ENCODE measurements around the gene MED13L. TPM values are rescaled to one million over a fixed set of nuclear protein-coding genes. Genes with fewer than 3 reads are reported as not detected.

The MED13L gene
- total RNA-seq (2014; rRNA removed; shearing (Covaris generic)), result 33.3 and 37.8 TPM in 2 replicates

GRCh38 chr12:116277467-116278278, at the start of gene MED13L:
Gene MED13L (minus strand): TSS chr12:116277693. CDS start chr12:116277131, 562 bp downstream.
- peak; percentile 53 for DNase-seq (ENCODE audit: low spot score)

GRCh38 chr12:116325336-116325664, 47.8 kb upstream of the MED13L start:
- DNase-seq (ENCODE audit: low spot score), result no peak

DNA sequence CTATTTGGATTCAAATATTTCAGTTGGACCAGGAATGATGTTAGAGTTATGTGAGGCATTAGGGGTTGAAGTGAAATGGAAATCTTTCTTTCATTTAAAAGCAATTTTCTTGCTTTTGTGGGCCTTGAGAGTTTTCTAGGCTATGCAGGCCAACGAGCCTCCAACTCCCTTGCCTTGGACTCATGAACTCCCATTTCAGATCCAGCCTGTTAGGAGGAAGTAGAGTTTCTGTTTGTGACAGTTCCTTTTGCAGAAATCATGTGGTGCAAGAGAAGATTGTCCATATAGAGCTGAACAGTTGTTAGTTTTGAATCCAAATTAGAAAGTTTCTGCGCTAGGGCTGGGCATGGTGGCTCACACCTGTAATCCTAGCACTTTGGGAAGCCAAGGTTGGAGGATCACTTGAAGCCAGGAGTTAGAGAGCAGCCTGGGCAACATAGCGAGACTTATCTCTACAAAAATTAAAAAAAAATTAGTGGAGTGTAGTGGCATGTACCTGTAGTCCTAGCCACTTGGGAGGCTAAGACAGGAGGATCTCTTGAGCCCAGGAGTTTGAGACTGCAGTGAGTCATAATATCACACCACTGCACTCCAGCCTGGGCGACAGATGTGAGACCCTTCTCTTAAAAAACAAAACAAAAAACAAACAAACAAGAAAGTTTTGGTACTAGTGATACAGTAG, 47.3 kb upstream of the MED13L start:
- no peak for DNase-seq (ENCODE audit: low spot score)

DNA sequence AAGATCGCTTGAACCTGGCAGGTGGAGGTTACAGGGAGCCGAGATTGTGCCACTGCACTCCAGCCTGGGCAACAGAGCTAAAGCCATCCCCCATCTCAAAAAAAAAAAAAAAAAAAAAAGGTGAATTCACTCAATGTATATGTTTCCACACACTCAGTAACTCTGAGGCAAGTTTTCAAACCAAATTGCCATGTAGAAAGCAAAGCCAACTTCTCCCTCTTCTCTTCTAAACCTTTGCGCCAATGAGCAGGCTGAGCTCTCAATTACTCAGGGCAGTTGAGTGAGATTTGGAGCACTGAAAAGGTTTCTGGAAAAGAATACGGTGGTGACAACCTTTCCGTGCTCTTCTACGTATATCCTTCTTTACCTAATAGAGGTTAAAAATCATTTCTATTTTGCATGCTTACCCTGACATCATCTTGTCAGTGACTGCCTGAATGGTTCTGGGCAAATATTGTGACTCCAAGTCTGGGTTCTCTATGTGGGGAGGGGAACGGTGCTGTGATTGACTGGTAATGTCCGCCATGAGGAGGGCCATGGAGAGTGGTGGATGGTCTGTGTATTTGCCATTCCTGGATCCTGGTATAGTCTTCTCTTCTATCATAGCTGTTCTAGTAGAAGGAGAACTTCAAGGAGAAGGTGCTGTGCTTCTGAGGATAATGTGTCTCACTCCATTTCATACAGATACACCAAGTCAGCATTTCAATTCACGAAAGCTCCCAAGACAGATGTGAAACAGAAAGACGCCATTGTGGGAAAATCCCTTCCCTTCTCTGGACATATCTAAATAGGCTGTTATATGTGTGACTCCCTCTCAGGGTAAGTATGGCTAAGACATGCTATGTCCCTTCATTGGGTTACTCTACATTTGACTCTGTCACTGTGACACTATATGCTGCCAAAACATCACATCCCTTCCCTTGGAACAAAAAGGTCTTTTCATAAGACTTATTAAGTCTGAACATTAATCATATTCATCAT, 46.2 kb upstream of the MED13L start:
- DNase-seq (ENCODE audit: low spot score), result no peak

GRCh38 chr12:116321913-116322312, 44.4 kb upstream of the MED13L start:
- DNase-seq (ENCODE audit: low spot score), result no peak

GRCh38 chr12:116320791-116321217, 43.3 kb upstream of the MED13L start:
- DNase-seq (ENCODE audit: low spot score), result no peak

GRCh38 chr12:116319898-116320621, 42.6 kb upstream of the MED13L start:
- peak; percentile 73 for DNase-seq (ENCODE audit: low spot score)

- DNase-seq (ENCODE audit: low spot score), result no peak
Observed at GRCh38 chr12:116319233-116319897, 41.9 kb upstream of the MED13L start.

DNA sequence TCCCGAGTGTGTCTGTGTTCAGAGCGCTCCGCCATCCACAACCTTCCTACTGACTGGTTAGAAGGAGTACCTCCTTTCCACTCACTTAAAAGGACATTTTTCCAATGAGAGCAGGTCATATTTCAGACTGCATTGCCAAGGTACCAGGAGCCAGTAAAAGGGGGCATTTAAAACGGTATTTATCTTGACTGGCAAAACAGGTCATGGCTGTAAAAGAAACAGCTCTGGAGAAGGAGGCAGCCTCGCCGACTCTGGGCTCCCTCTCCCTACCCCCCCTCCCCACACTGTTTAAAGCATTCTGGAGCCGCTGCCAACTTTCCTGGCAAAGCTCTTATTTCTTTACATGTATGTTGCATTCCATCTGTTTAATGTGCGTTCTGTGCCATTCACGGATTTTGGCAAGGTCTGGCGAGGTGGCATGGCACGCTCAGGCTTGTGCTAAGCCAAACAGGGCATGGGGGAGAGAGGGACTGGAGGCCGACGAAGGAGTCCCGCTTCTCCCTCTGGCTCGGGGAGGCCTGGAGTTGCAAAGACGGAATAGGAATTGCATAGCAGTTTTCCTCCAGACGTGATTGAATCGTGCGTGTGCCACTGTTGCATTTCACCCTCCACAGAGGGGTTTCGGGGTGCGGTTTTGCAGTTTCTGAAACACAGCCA, 41.2 kb upstream of the MED13L start:
- no peak for DNase-seq (ENCODE audit: low spot score)

GRCh38 chr12:116317986-116318575, 40.6 kb upstream of the MED13L start:
- no peak for DNase-seq (ENCODE audit: low spot score)

DNA sequence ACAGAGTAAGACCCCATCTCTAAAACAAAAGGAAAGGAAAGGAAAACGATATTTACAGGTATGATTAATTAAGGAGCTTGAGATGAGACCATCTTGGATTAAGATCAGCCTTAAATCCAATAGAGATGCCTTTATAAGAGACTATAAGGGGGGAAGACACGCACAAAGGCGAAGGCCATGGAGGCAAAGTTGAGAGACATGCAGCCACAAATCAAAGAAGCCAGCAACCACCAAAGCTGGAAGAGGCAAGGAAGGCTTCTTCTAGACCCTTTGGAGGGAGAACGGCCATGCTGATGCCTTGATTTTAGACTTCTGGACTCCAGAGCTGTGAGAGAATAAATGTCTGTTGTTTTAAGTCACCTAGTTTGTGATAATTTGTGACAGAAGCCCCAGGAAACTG, 39.6 kb upstream of the MED13L start:
- no peak for DNase-seq (ENCODE audit: low spot score)

GRCh38 chr12:116314477-116314876, 37.0 kb upstream of the MED13L start:
- DNase-seq (ENCODE audit: low spot score), result no peak

- no peak for DNase-seq (ENCODE audit: low spot score)
Observed at GRCh38 chr12:116313194-116313927, 35.9 kb upstream of the MED13L start.

DNA sequence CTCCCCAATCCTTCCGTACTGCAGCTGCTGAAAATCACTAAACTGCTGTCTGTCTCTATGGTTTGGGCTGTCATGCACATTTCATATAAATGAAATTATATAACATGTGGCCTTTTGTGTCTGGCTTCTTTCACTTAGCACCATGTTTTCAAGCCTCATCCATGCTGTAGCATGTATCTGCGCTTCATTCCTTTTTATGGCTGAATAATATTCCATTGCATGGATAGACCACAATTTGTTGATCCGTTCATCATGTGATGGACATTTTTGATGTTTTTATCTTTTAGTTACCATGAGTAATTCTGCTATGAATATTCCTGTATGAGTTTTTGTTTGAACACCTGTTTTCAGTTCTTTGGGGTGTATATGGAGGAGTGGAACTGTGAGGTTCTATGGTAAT, 32.6 kb upstream of the MED13L start:
- no peak for DNase-seq (ENCODE audit: low spot score)

DNA sequence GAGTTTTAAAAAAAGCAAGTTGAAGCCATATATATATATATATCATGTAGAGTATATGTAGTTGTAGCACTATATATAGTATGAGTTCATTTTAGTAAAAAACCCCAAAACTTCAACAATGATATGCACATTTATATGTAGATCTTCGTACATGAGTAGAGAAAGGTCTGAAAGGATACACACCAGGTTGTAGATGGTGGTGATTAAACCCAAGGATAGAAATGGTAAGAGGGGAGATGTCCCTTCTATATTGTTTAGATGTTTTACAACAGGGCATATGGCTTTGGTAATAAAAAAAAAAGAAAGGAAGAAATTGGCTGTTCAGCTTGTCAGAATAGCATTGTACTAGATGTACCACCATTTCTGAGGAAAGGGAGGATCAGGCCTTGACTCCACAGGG, 31.9 kb upstream of the MED13L start:
- DNase-seq (ENCODE audit: low spot score), result no peak

DNA sequence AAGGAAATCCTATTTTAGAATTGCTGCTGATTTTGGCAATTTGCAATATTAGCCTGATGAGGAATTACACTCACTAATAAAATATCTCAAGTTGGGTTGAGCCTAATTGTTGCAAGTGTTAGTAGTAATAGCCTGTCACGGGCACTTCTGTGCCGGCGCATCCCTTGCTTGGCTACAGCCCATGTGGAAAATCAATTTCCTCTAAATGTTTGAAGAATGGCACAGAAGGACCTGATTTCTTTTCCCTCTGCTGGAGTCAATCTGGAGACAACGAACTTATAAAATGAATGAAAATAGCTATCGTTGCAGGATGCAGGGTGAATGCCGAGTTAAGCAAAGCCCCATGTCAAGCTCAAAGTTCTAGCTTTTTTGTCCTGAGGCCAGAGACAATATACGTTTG, 31.2 kb upstream of the MED13L start:
- DNase-seq (ENCODE audit: low spot score), result no peak

GRCh38 chr12:116306968-116307367, 29.5 kb upstream of the MED13L start:
- DNase-seq (ENCODE audit: low spot score), result no peak

- DNase-seq (ENCODE audit: low spot score), result peak; percentile 13
Observed at GRCh38 chr12:116306506-116306905, 29.0 kb upstream of the MED13L start.

- DNase-seq (ENCODE audit: low spot score), result no peak
Observed at GRCh38 chr12:116304621-116305020, 27.1 kb upstream of the MED13L start.

Measured in A172 (cell line).